Immature natural killer cell (primary cell): Measurements from ENCODE around the gene ZNF106. TPM values are rescaled to one million over a fixed set of nuclear protein-coding genes. Genes with fewer than 3 reads are reported as not detected.

Experiments used
- DNase-seq, 3 donors: peaks; one replicate each; pipeline ENCODE4 v3.0.0; 2022; ENCODE audit warnings: mixed read lengths in 1 of 3
- H3K27ac Mint-ChIP-seq, 6 donors: one replicate each; pipeline ENCODE4 v1.8.0; 2020; ENCODE audit warnings: mixed read lengths in 6 of 6, mild to moderate bottlenecking in 5 of 6, inconsistent platforms in 4 of 6, moderate library complexity in 3 of 6
- H3K27me3 Mint-ChIP-seq, 3 donors: one replicate each; pipeline ENCODE4 v1.8.0; 2020 to 2021; ENCODE audit warnings: low read depth in 3 of 3, mild to moderate bottlenecking in 3 of 3, mixed read lengths in 3 of 3, moderate library complexity in 3 of 3, inconsistent platforms in 1 of 3
- H3K36me3 Mint-ChIP-seq, 3 donors: one replicate each; pipeline ENCODE4 v1.8.0; 2020; ENCODE audit warnings: mixed read lengths in 3 of 3, inconsistent platforms in 2 of 3, mild to moderate bottlenecking in 2 of 3
- H3K4me1 Mint-ChIP-seq, 2 donors: one replicate each; pipeline ENCODE4 v1.8.0; 2020; ENCODE audit warnings: inconsistent platforms in 2 of 2, mild to moderate bottlenecking in 2 of 2, mixed read lengths in 2 of 2, moderate library complexity in 1 of 2
- H3K4me3 Mint-ChIP-seq, 5 donors: one replicate each; pipeline ENCODE4 v1.8.0; 2020; ENCODE audit warnings: mild to moderate bottlenecking in 5 of 5, mixed read lengths in 5 of 5, inconsistent platforms in 3 of 5, moderate library complexity in 3 of 5
- H3K9me3 Mint-ChIP-seq, 6 donors: one replicate each; pipeline ENCODE4 v1.8.0; 2020; ENCODE audit warnings: mild to moderate bottlenecking in 6 of 6, mixed read lengths in 6 of 6, inconsistent platforms in 4 of 6, moderate library complexity in 3 of 6
- polyA plus RNA-seq, 3 donors: library from polyadenylated mRNA; unstranded; fragments of 300-500 nt; fragmentation: Illumina TruSeq; gene quantifications; one replicate each; pipeline ENCODE4 v1.2.3, GENCODE V29; 2021

The ZNF106 gene
- polyA plus RNA-seq, 3 donors from 2014 or later: 20.3 to 65.5 (median 21.7) TPM

GRCh38 chr15:42387603-42388002, 103.3 kb downstream of the ZNF106 start:
- H3K4me3 Mint-ChIP-seq: peak overlapping the region in 1 of 5 donors; percentile 31
- H3K4me1 Mint-ChIP-seq: peaks cover 8 to 15% of the 10 kb centered on the region in 2 donors
- peak; percentile 13 to 43 (median 40) for DNase-seq
- no peaks in the 10 kb centered on the region for H3K27me3 Mint-ChIP-seq
- H3K9me3 Mint-ChIP-seq: no peaks in the 10 kb centered on the region
- H3K27ac Mint-ChIP-seq: peak overlapping the region in 4 of 6 donors; percentile 18 to 74 (median 33)
- H3K36me3 Mint-ChIP-seq: no peaks in the 10 kb centered on the region

GRCh38 chr15:42385980-42386700, 104.8 kb downstream of the ZNF106 start:
- Mint-ChIP-seq H3K36me3 (no peaks in the 10 kb centered on the region), H3K27ac (peak overlapping the region in 1 of 6 donors; percentile 23), H3K9me3 (no peaks in the 10 kb centered on the region), H3K4me1 (peaks cover 8 to 15% of the 10 kb centered on the region in 2 donors), H3K4me3 (no peak overlapping the region), H3K27me3 (no peaks in the 10 kb centered on the region)
- no peak for DNase-seq

- Mint-ChIP-seq H3K36me3 (no peaks in the 10 kb centered on the region), H3K9me3 (no peaks in the 10 kb centered on the region), H3K27me3 (no peaks in the 10 kb centered on the region), H3K27ac (peak overlapping the region in 1 of 6 donors; percentile 3), H3K4me1 (peaks cover 8 to 15% of the 10 kb centered on the region in 2 donors), H3K4me3 (no peak overlapping the region)
- no peak for DNase-seq
Observed at GRCh38 chr15:42385206-42385979, 105.5 kb downstream of the ZNF106 start.

GRCh38 chr15:42384597-42384996, 106.3 kb downstream of the ZNF106 start:
- H3K4me3 Mint-ChIP-seq: no peak overlapping the region
- H3K27me3 Mint-ChIP-seq: no peaks in the 10 kb centered on the region
- H3K36me3 Mint-ChIP-seq: peaks cover 0 to under 1% (median under 1%) of the 10 kb centered on the region in 3 donors
- H3K4me1 Mint-ChIP-seq: peaks cover 8 to 15% of the 10 kb centered on the region in 2 donors
- no peak for DNase-seq
- H3K27ac Mint-ChIP-seq: no peak overlapping the region
- H3K9me3 Mint-ChIP-seq: no peaks in the 10 kb centered on the region

- no peak for DNase-seq
- H3K36me3 Mint-ChIP-seq: peaks cover 0 to 4% (median 4%) of the 10 kb centered on the region in 3 donors
- H3K27ac Mint-ChIP-seq: no peak overlapping the region
- H3K4me3 Mint-ChIP-seq: no peak overlapping the region
- H3K4me1 Mint-ChIP-seq: peaks cover 9 to 13% of the 10 kb centered on the region in 2 donors
- no peaks in the 10 kb centered on the region for H3K9me3 Mint-ChIP-seq
- H3K27me3 Mint-ChIP-seq: no peaks in the 10 kb centered on the region
Observed at GRCh38 chr15:42378011-42378410, 112.9 kb downstream of the ZNF106 start.

- H3K36me3 Mint-ChIP-seq: peaks cover 0 to 4% (median 4%) of the 10 kb centered on the region in 3 donors
- no peak for DNase-seq
- no peak overlapping the region for H3K27ac Mint-ChIP-seq
- peaks cover 9 to 13% of the 10 kb centered on the region in 2 donors for H3K4me1 Mint-ChIP-seq
- H3K4me3 Mint-ChIP-seq: no peak overlapping the region
- H3K27me3 Mint-ChIP-seq: no peaks in the 10 kb centered on the region
- no peaks in the 10 kb centered on the region for H3K9me3 Mint-ChIP-seq
Observed at GRCh38 chr15:42375941-42376340, 115.0 kb downstream of the ZNF106 start.

GRCh38 chr15:42375252-42375651, 115.7 kb downstream of the ZNF106 start:
- no peaks in the 10 kb centered on the region for H3K27me3 Mint-ChIP-seq
- no peak for DNase-seq
- H3K27ac Mint-ChIP-seq: no peak overlapping the region
- peaks cover 9 to 13% of the 10 kb centered on the region in 2 donors for H3K4me1 Mint-ChIP-seq
- peaks cover 0 to 4% (median 4%) of the 10 kb centered on the region in 3 donors for H3K36me3 Mint-ChIP-seq
- no peak overlapping the region for H3K4me3 Mint-ChIP-seq
- no peaks in the 10 kb centered on the region for H3K9me3 Mint-ChIP-seq

- peaks cover 0 to 4% (median 4%) of the 10 kb centered on the region in 3 donors for H3K36me3 Mint-ChIP-seq
- H3K27me3 Mint-ChIP-seq: no peaks in the 10 kb centered on the region
- H3K4me3 Mint-ChIP-seq: no peak overlapping the region
- no peak overlapping the region for H3K27ac Mint-ChIP-seq
- DNase-seq: no peak
- no peaks in the 10 kb centered on the region for H3K9me3 Mint-ChIP-seq
- peaks cover 9 to 13% of the 10 kb centered on the region in 2 donors for H3K4me1 Mint-ChIP-seq
Observed at GRCh38 chr15:42374810-42375209, 116.1 kb downstream of the ZNF106 start.

- no peaks in the 10 kb centered on the region for H3K36me3 Mint-ChIP-seq
- no peaks in the 10 kb centered on the region for H3K9me3 Mint-ChIP-seq
- peaks cover 9 to 13% of the 10 kb centered on the region in 2 donors for H3K4me1 Mint-ChIP-seq
- DNase-seq: no peak
- H3K27me3 Mint-ChIP-seq: no peaks in the 10 kb centered on the region
- H3K27ac Mint-ChIP-seq: no peak overlapping the region
- H3K4me3 Mint-ChIP-seq: no peak overlapping the region
Observed at GRCh38 chr15:42373936-42374335, 117.0 kb downstream of the ZNF106 start.

- Mint-ChIP-seq H3K4me1 (peaks cover 9 to 13% of the 10 kb centered on the region in 2 donors), H3K4me3 (no peak overlapping the region), H3K27ac (peak overlapping the region in 1 of 6 donors; percentile 8), H3K36me3 (no peaks in the 10 kb centered on the region), H3K9me3 (no peaks in the 10 kb centered on the region), H3K27me3 (no peaks in the 10 kb centered on the region)
- no peak for DNase-seq
Observed at GRCh38 chr15:42373274-42373673, 117.7 kb downstream of the ZNF106 start.

GRCh38 chr15:42371096-42371495, 119.8 kb downstream of the ZNF106 start:
- Mint-ChIP-seq H3K36me3 (no peaks in the 10 kb centered on the region), H3K27me3 (no peaks in the 10 kb centered on the region), H3K4me1 (peaks cover 3 to 6% of the 10 kb centered on the region in 2 donors), H3K9me3 (no peaks in the 10 kb centered on the region), H3K27ac (no peak overlapping the region), H3K4me3 (no peak overlapping the region)
- DNase-seq: no peak

- Mint-ChIP-seq H3K4me1 (no peaks in the 10 kb centered on the region), H3K27me3 (no peaks in the 10 kb centered on the region), H3K36me3 (peaks cover 0 to 1% (median 0%) of the 10 kb centered on the region in 3 donors), H3K9me3 (no peaks in the 10 kb centered on the region), H3K27ac (no peak overlapping the region), H3K4me3 (no peak overlapping the region)
- no peak for DNase-seq
Observed at GRCh38 chr15:42368096-42368495, 122.8 kb downstream of the ZNF106 start.

- H3K4me1 Mint-ChIP-seq: no peaks in the 10 kb centered on the region
- no peak overlapping the region for H3K27ac Mint-ChIP-seq
- H3K4me3 Mint-ChIP-seq: no peak overlapping the region
- no peaks in the 10 kb centered on the region for H3K27me3 Mint-ChIP-seq
- DNase-seq: no peak
- H3K9me3 Mint-ChIP-seq: no peaks in the 10 kb centered on the region
- peaks cover 0 to 3% (median 0%) of the 10 kb centered on the region in 3 donors for H3K36me3 Mint-ChIP-seq
Observed at GRCh38 chr15:42367041-42367440, 123.9 kb downstream of the ZNF106 start.

GRCh38 chr15:42365921-42366550, 124.9 kb downstream of the ZNF106 start:
- Mint-ChIP-seq H3K9me3 (no peaks in the 10 kb centered on the region), H3K4me3 (no peak overlapping the region), H3K27ac (peak overlapping the region in 1 of 6 donors; percentile 2), H3K36me3 (peaks cover 0 to 6% (median 3%) of the 10 kb centered on the region in 3 donors), H3K4me1 (no peaks in the 10 kb centered on the region), H3K27me3 (no peaks in the 10 kb centered on the region)
- no peak for DNase-seq
